ENCODE measurements around the gene DHRS7B.
"Not testable (repeated sequence)": the region's sequence is repeated elsewhere in the genome, so short reads cannot be mapped to it uniquely, and the experiment has no call there.

DHRS7B gene

DNA sequence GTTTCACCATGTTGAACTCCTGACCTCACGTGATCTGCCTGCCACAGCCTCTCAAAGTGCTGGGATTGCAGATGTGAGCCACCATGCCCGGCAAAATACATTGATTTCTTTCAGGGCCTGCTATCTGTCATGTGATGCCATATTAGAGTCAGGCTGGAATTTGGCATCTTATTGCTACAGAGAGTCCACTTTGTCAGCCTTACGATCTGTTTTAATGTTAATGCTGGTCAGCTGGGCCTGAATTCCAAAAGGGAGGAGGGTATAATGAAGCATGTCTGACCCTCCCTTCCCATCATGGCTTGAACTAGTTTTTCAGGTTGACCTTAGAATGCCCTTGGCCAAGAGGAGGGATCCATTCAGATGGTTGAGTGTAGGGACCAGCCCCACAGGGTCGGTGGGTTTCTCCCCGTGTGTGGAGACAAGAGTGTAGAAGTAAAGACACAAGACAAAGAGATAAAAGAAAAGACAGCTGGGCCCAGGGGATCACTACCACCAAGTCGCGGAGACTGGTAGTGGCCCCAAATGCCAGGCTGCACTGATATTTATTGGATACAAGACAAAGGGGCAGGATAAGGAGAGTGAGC lies 19.6 kb upstream of the DHRS7B start:
- in situ Hi-C loops (cut with HindIII; ENCODE audit: low sequenced_read_pairs), result not testable (repeated sequence)

DNA sequence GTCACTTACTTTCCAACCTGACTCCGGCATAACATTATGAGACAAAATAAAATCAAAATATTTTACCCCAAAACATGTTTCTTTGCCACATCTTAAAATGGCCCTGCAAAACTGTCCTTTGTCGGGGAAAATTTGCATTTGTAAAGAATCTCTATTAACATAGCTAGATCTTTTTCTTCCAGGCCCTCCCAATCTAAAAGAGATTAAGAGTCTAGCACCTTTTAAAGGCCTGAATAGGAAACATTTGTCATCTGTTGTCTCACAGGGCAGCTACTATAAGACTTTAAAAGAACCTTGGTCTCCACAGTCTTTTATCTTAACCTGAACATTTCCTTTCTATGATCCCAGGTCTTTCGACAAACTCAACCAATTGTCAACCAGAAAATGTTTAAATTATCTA lies 18.1 kb upstream of the DHRS7B start:
- in situ Hi-C loops (cut with HindIII; ENCODE audit: low sequenced_read_pairs), result no loop called here

DNA sequence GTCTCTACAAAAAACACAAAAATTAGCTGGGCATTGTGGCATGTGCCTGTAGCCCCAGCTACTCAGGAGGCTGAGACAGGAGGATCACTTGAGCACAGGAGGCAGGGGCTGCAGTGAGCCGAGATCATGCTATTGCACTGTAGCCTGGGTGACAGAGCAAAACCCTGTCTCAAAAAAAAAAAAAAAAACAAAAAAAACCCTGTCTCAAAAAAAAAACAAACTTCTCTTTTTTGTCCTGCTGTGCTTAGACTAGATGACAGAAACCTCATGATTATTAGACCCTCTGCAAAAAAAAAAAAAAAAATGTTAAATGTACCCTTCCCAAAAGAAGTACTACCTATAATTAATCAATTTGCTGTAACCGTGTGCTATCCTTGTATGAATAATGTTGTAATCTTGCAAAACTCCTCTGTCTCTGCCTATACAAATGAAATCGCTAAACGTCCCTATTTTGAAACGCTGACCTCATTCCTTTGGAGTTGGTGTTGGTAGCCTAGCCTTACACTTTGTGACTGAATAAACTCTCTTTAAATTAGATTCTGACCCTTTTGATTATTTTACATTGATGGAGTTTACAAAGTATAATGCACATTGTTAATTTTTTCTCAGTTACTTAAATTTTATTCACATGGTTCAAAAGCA lies 13.6 kb upstream of the DHRS7B start:
- in situ Hi-C loops (cut with HindIII; ENCODE audit: low sequenced_read_pairs), result no loop called here

DNA sequence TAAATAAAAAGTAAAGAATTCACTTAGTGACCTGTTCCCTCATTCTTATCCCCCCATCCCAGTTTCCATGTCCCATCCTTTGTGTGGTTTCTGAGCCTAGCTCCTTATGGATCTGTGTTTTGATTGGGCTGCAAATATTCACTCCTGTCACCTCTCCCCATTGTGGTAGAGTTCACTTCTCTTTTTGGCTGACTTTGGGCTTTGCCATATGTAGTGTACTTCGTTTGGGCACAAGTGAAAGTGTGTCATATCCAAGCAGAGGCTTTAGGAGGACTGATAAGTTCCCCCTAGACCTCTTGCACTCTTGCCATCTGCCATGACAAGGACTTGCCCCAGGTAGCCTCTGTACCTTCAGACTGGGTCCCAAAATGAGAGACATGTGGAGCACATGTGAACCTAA lies 13.0 kb upstream of the DHRS7B start:
- in situ Hi-C loops (cut with HindIII; ENCODE audit: low sequenced_read_pairs), result no loop called here

DNA sequence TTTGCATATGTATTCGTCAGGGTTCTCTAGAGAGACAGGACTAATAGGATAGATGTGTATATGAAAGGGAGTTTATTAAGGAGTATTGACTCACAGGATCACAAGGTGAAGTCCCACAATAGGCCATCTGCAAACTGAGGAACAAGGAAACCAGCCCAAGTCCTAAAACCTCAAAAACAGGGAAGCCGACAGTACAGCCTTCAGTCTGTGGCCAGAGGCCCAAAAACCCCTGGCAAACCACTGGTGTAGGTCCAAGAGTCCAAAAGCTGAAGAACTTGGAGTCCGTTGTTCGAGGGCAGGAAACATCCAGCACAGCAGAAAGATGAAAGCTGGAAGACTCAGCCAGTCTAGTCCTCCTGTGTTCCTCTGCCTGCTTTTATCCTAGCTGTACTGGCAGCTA lies 12.0 kb upstream of the DHRS7B start:
- in situ Hi-C loops (cut with HindIII; ENCODE audit: low sequenced_read_pairs), result not testable (repeated sequence)

DNA sequence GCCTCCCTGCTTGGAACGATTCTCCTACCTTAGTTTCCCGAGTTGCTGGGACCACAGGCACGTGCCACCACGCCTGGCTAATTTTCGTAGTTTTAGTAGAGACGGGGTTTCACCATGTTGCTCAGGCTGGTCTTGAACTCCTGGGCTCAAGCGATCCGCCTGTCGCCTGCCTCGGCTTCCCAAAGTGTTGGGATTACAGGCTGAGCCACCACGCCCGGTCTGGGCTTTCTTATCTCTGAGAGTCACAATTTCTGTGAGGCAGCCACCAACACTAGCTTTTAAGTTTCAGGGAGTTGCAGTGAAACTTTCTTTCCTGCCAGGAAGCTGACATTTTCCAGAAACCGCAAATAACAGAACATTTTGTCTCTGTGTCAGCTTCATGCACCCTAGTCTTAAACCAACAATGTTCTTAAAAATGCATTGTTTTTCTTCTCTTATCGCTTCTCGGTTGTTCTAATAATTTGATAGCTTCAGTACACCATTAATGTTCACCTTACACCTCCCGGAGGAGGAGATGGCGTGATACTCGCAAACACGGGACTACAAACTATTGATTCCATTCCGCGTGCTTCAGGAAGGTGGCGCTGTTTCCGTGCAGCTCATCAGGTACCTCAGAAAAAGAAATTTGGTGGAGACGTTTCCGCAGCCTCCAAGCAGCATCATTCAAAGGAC lies 7.4 kb upstream of the DHRS7B start:
- in situ Hi-C loops (cut with HindIII; ENCODE audit: low sequenced_read_pairs), result no loop called here

DNA sequence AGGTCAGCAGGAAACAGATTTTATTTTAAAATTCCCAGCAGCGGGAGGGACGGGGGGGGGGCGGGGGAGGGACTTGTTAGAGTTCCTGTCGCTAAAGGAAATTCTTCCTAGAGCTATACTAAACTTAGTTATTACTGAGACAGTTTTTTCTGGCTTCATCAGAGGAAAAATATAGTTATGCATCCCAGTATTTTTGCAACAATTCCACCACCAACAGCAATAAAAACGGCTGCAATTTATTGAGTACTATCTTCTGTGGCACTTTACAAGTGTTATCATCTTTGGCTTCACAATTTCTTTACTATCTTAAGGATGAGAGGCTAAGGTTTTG lies 6.9 kb upstream of the DHRS7B start:
- in situ Hi-C loops (cut with HindIII; ENCODE audit: low sequenced_read_pairs), result no loop called here

DNA sequence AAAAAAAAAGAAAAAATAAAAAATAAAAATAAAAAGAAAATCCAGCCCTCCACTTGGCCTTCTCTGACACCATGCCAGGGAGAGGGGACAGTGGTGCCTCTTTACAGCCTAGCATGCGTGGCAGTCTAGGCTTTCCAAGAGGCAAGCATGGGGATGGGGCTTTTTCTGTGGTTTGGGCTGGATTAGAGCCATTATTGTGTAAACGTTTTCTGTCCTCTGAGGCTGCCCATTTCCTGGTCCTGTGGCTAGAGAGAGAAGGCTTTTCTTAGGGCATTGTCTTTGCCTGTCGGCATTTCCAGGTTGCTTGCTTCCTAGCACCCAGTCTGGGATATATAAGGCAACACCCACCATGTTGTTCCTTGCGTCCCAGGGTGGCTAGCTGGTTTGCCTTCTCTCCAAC lies 2.7 kb upstream of the DHRS7B start:
- in situ Hi-C loops (cut with HindIII; ENCODE audit: low sequenced_read_pairs), result no loop called here

DNA sequence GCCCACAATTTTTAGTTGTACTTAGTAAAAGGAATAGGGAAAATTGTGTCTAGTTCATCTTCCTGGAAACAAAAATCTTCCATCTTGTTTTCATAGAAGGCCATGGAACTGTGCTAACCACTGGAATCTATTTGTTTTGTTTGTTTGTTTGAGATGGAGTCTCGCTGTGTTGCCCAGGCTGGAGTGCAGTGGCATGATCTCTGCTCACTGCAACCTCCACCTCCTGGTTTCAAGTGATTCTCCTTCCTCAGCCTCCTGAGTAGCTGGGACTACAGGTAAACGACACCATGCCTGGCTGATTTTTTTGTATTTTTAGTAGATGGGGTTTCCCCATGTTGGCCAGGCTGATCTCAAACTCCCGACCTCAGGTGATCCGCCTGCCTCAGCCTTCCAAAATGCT lies 2.2 kb upstream of the DHRS7B start:
- in situ Hi-C loops (cut with HindIII; ENCODE audit: low sequenced_read_pairs), result not testable (repeated sequence)

DNA sequence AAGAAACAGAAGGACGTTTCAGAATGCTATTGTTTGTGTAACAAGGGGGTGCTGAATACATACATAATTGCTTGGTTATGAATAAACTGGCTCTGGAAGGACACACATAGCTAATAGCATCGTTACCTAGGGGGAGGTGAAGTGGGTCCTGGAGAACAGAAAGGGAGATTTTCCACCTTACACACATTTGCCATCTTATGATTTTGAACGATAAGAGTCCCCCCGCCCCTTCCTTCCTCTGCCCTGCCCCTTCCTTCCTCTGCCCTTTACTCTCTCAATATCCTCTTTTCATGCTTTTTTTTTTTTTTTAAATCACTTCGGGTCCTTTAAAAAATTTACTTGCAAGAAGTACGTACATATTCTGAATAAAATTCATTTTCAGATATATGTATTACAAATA lies 902 bp upstream of the DHRS7B start:
- in situ Hi-C loops (cut with HindIII; ENCODE audit: low sequenced_read_pairs), result no loop called here

DNA sequence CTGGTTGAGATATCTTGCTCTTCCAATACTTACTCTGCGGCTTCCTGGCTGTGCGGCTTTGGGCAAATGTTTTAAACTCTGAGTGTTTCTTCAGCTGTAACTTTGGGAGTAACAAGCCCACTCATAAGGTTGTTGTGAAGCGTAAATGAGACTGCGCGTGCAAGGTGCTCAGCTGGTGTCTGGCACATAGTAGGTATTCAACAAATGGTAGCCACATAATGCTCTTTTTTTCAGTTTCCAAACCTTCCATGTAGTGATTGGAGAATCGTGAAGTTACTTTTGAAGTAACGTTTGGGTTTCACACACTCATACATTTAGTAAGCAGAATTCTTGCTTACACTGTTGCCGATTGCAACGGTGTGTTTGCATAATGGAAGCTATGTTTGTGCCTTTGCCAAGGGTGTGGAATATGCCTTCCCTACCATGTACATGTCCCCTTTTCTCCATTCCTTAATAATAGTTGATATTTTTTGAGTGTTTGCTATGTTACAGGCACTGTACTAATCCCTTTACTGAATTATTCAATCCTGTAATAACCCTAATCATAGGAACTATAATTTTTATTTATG lies 829 bp downstream of the DHRS7B start:
- in situ Hi-C loops (cut with HindIII; ENCODE audit: low sequenced_read_pairs), result no loop called here

DNA sequence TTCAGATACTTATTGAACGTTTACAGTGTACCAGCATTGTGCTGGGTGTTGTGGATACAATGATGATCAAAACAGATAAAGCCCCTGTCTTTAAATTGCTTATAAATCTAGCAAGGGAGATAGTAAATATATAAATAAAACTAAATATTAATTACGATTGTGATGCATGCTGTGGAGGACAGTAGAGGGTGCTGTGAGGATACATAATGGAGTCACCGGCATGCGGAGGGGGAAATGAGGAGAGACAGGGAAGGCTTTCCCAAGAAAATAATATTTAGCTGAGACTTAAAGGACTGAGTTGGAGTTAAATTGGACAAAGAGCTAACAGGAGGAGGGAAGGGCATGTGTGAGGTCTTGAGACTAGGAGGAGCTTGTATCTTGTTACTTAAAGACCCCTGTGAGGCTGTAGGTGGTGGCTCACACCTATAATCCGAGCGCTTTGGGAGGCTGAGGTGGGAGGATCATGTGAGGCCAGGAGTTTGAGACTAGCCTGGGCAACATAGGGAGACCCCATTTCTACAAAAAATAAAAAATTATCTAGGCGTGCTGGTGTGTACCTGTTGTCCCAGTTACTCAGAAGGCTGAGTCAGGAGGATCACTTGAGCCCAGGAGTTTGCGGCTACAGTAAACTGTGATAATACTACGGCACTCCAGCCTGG lies 2.4 kb downstream of the DHRS7B start:
- in situ Hi-C loops (cut with HindIII; ENCODE audit: low sequenced_read_pairs), result no loop called here

DNA sequence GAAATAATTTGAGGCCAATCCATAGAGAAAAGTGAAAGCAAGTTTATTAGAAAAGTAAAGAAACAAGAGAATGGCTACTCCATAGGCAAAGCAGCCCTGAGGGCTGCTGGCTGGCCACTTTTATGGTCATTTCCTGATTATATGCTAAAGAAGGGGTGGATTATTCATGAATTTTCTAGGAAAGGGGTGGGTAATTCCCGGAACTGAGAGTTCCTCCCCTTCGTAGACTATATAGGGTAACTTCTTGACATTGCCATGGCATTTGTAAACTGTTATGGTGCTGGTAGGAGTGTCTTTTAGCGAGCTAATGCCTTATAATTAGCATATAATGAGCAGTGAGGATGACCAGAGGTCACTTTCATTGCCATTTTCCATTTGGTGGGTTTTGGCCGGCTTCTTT lies 4.4 kb downstream of the DHRS7B start:
- in situ Hi-C loops (cut with HindIII; ENCODE audit: low sequenced_read_pairs), result no loop called here

DNA sequence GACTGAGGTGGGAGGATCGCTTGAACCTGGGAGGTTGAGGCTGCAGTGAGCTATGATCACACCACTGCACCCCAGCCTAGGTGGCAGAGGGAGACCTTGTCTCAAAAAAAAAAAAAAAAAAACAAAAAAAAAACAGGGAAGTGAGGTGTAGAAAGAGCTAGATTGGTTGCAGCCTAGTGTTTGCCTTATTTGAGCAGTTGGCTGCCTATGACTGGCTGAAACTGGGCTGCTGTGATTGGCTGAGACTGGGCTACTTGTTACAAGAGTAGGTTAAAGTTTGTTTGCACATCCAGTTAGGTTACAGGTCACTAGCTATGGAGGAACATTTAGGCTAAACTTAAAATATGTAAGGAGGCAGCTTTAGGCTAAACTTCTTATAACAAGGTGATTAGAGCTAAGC lies 5.7 kb downstream of the DHRS7B start:
- in situ Hi-C loops (cut with HindIII; ENCODE audit: low sequenced_read_pairs), result no loop called here

DNA sequence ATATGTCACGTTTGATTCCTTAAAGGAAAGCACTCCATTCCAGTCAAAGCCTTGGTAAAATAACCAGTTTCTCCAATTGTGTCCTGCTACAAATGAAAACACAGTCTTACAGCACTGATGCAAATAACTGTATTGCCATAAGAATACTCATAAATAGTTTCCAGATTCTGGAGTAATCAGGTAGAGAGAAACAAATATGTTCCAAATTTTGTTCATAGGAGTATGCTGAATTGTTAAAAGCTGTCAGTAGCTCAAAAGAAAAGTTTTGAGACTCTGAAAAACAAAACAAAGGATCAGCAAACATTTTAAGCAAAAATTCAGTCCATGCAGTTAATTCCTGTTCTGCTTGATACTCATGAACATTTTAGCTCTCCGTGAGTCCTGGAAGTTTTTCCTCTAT lies 7.8 kb downstream of the DHRS7B start:
- in situ Hi-C loops (cut with HindIII; ENCODE audit: low sequenced_read_pairs), result no loop called here

DNA sequence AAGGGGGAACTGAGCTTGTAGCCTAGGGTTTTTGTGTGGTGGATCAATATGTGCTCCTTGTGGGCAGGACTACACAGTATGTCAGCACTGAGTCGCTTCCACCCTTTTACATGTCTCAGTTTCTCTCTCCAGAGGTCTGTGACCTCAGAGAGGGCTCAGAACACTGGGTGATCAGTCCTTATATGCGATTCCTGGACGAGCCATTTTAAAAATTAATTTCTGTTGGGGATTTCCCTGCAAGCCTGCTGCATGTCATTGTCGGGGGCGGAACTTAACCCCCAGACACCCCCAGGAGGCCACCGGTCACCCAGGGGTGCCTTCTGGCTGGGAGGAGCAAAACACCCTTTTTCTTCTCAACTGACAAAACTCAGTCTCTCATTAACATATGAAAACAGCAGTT lies 14.1 kb downstream of the DHRS7B start:
- in situ Hi-C loops (cut with HindIII; ENCODE audit: low sequenced_read_pairs), result no loop called here

DNA sequence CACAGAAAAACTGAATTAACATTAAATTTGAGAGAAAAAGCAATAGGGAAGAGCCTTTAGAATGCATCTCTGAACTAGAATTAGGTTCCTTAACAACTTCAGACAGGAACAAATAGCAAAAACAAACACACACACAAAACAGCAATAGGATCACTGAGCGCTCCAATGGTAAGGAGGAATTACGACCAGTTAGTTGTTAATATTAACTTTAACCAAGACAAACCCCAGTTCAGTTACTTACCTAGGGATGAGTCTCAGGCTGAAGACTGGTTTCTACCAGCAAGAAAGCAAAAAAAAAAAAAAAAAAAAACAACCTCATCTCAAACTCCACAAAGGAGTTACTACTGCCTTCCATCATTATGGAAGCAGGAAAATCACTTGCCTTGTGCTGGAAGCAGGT lies 14.6 kb downstream of the DHRS7B start:
- in situ Hi-C loops (cut with HindIII; ENCODE audit: low sequenced_read_pairs), result no loop called here

DNA sequence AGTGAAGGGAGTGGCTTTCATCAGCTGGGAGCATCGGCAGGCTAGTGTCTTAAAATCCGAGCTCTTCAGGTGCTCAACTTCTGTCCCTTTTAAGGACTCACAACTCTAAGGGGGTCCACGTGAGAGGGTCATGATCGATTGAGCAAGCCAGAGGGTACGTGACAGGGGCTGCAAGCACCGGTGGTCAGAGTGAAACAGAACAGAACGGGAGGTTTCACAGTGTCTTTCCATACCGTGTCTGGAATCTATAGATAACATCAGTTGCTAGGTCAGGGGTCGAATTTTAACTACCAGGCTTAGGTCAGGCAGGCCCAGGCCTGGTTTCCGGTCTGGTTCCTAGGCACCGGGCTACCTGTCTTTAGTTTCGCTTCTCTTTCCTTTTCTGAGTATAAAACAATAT lies 15.3 kb downstream of the DHRS7B start:
- in situ Hi-C loops (cut with HindIII; ENCODE audit: low sequenced_read_pairs), result not testable (repeated sequence)

DNA sequence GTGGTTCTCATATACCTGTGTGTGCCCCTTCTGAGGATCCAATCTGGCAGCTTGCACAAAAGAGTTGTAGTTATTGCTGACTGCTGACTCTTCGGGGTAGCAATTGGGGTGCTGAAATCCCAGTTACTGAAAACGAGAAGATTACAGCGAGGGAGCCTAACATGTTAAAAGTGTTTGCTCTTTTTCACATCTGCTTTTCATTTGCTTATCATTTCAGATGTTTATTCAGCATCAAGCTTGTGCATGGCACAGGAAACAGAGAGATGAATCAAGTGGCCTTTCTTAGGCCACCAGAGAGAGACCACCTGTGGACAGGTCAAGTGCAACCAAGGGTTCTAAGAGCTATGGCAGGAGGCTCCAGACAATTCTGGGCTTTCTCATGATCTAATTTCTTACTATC lies 16.9 kb downstream of the DHRS7B start:
- in situ Hi-C loops (cut with HindIII; ENCODE audit: low sequenced_read_pairs), result no loop called here

DNA sequence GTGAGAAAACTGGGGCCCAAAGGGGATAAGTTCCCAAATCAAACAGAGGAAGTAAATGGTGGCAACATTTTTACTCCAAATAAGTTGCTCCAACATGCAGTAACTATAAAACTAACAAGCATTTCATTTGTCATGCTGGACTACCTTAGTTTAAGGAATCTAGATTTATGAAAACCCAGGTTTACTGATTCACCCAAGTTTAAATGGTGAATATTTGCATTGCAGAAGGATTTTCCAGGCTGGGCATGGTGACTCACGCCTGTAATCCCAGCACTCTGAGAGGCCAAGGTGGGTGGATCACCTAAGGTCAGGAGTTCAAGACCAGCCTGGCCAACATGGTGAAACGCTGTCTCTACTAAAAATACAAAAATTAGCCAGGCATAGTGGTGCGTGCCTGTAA lies 17.5 kb downstream of the DHRS7B start:
- in situ Hi-C loops (cut with HindIII; ENCODE audit: low sequenced_read_pairs), result not testable (repeated sequence)

DNA sequence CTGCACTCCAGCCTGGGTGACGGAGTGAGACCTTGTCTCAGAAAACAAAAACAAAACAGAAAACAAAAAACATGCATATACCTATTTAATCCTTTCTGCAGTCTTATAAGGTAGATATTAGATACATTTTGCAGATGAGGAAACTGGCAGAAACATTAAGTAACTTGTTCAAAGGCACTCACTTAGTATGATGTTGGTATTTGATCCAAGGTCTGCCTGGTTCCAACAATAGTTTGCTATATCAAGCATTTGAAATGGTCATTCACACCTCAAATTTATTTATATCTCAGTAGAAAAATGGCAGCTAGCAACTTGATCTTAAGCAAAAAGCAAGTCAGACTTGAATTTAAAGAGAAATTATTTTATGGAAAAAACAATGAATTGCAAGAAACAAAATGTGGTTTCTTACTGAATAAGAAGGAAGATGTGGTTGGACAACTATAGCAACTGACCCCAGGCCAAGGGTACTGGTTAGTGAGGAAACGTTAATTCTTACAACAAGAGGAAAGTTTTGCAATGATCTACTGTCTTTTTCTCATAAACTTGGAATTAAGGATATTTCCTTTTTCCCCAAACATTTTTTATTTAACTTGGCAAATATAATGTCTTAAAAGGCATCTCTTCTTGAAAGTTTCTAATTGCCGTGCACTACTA lies 19.7 kb downstream of the DHRS7B start:
- in situ Hi-C loops (cut with HindIII; ENCODE audit: low sequenced_read_pairs), result no loop called here

Data from DLD1 (cell line).